Pons (tissue), 1 donor: ENCODE results near the gene HOXA2.

Experiments
- DNase-seq: peaks from one replicate; pipeline ENCODE4 v3.0.0-alpha.2; 2016; ENCODE audit warnings: low spot score

The HOXA2 gene

DNA sequence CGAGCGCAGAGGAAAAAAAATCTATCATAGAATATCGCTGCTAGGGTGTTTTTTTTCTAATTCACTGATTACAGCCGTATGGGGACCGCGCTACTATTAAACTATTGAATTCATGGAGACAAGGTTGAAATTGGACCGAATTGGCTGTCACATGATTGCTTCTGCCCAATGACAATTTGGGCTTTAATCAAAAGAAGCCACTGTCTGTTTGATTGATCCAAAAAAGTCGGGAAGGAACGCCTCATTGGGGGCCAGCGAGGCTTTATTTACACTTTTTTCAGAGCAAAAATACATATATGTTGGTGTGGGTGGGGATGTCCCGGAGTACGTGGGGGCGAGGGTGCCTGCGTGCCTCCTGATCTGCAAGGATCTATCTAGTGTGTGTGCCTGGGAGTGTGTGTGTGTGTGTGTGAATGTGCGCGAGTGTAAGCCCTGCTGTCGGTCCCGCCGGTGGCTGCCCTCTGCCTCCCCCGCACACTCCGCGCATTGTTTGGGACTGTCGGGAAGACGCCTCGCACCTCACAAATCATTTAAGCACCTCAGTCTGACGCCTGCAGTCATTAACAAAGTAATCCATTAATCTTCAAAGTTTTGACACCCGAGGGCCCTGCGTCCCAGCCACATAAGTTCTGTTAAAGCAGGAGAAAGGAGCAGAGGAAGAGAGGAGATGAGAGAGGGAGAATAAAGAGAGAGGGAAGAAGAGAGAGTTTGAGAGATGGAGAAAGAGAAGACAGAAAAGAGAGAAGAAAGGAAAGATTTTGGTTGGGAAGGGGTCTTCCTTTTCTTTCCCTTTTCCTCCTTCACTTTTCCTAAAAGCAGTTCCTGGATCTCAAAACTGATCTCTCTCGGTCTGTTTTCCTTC is at the start of gene HOXA2:
Gene HOXA2 (minus strand): TSS at position 103 of the 862 bp plus-strand sequence. CDS start 183 bp downstream, outside the sequence.
- DNase-seq, result no peak

DNA sequence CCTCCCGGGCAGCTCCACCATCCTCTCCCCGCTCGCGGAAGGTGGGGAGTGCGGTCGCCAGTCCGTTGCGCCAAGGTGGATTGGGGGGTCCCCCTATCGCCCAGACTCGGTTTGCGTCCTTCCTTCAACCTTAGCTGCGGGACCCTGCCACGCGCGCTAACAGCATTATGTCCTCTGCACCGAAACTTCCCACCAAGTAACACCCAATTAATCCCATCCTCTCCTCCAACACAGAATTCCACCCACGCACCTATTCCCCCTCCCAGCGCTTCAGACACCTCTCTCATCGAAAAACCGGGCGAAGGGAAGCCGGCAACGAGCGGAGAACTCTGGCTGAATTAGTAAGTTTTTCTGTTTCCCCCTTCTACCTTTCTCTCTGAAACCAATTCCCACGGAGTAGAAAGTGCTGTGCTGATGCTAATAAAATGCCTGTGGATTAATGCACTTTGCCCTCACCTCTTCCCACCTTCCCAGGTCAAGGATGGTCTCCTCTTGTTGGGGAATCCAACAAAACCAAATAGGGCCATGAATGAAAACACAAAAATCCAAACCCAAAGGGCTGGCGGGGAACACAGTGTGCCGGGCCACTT is 49.0 kb upstream of the HOXA2 start:
- no peak for DNase-seq

DNA sequence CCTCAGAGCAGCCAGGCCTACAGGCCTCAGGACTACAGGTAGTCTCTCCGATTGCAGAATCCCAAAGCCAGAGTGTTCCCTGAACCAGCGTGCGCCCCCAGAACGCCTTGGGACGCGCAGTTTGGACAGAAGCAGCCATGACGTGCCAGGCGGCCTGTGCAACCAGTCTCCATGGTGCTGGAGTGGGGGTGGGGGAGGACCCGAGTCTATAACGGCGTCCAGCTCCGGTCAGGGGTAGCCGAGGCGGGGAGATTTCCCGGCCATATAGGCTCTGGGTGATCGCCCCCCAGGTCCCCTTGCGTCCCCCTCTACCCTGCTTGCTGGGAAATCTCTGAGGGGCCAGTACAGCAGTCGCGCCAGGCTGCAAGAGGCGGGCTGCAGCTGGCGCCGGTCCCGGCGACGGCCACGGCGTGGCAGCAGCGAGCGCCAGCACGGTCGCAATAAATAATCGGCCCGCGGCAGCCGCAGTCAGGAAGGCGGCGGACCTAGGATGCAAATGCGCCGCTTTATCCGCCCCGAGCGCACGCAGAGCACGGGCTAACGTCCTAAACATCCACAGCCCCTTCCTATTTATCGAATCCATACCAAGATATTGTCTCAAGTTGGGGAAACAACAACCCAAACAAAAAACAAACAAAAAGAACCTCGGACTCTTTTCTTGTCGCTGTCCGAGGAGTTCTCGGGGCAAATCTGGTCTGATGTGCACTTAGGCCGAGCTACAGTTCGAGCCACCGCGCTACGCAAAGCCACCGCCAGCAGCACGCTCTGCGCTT is 48.3 kb upstream of the HOXA2 start:
- peak; percentile 26 for DNase-seq

DNA sequence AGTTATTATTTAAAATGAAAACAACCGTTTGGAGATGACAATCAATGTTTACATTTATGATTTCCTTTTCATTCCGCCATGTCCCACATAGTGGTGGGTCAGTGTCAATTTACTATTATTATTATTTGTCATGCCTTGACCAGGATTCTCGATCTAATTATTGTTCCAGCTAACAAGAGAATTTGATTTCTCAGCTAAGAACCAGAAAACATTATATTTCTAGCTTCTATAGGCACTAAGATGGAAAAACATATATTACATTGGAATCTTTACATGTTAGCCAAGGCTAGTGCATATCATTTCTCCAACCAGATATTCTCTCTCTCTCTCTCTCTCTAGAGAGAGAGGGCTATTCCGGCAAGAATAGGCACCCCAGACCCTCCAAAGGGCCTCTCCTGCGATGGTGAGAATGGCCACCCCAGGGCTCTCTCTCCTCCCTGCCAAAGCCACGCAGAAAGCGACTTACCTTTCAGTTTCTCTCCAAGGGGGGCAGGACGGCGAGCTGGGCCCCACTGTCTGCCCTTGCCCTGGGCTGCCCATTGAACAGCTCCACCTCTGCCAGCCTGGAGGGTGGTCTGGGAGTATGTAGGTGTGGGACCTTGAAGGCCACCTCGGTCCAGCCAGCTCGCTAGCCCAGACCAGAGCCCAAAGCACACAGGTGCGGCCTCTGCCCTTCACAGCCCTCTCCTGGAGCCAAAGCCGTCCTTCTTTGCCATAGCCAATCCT is 47.5 kb upstream of the HOXA2 start:
- no peak for DNase-seq

DNA sequence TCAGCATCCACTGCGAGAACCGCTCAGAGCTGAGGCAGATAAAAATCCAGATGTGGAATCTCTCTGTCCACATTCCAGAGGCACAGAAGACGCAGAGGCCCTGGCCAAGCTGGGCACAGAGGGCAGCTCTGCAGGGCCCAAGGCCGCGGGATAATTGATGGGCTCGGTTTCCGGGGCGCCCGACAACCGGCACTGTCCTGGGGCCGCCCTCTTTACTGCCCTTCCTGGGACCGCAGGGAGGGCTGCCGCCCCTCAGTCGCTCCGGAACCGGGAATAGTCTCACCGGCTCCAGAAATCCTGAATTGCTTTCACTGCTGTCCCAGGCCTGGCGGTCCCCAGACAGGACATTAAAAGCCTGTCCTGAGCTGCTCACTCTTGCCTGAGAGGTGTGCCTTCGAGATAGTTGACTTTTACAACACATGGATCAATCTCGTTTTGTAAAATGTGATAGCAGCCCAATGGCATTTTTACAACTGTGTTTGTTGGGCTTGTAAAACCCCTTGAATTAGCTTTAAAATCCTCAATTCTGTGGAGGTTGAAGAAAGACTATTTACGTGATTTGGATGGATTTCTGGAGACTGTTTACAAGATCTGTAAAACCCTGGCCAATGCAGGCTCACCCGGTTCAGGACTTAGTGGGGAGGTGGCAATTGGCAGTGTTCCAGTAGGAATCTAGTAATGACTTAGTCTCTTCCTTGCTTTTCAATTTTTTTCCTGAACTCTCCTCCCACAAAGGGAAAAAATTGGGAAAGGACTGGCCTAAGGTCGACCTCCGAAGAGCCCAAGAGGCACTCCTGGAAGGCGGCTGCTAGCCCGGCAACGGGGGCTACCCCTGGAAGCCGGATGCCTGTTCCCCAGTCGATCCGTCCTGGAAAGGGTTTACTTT is 46.5 kb upstream of the HOXA2 start:
- no peak for DNase-seq

DNA sequence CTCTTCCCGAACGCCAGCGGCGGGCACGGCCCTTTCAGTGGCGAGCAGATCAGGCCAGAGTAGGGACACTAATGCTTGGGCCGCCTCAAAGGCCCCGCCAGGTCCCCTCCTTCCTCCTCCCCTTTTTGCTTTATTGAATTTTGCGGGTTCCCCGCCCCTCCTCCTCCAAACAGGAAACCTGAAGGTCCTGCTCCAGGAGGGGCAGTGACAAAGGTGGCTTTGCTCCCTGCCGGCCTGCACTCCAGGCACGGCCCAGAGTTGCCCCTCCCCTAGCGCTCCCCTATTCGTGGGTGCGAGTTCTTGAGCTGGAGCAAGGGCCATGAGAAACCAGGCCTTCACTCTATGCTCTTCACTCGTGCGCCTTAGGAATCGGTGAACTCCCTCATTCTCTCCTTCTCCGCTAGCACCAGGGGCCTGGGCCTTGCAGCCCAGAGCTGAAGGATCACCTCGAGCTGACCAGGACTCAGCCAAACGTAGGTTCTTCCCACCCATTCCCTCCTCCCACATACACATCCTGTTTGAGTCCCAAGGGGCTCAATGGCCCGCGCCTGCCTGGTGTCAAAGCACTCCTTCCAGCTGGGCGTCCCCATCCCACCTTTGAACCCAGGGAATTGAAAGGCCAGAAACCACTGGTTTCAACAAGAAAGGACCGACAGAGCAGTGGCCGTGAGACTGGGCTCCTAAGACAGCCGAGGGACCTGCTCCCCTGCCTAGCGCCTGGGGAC is 45.7 kb upstream of the HOXA2 start:
- DNase-seq, result no peak

DNA sequence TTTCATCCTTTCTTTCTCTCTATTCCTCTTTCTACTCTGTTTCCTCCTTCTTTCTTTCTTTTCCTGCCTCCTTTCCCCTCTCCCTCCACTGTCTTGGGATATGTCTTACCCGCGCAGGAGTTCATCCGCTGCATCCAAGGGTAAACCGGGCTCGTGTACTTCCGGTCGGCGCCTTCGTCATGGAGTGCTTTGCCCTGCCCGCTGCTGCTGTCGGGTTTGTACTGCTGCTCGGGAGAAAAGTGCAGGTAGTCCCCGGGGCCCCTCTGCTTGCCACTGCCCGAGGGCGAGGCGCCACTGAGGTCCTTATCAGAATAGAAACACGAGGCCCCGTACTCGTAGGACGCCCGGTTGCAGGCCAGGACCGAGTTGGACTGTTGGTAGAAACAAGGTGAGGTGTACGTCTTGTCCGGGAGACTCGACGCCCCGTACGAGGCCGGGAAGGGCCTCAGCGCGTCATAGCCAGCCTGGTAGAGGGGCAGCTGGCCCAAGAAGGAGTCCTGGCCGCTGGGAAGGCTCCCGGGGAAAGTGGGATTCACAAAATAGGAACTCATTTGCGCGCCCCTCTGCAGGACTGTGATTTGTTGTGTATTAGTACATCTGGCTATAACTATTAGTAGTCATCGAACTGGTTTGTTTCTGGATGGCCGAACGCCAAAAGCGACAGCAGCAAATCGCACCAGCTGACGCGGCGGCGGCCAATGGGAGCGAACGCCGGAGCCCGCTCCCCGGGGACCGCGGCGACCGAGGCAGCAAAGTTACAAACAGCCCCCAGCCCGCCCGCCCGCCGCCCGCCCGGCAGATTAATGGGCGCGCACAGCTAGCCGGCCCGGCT is 44.9 kb upstream of the HOXA2 start, which contains the start of gene HOXA6:
Gene HOXA6 (minus strand): TSS at position 576 of the 832 bp plus-strand sequence. CDS start 25 bp downstream, at position 551.
- DNase-seq, result no peak

DNA sequence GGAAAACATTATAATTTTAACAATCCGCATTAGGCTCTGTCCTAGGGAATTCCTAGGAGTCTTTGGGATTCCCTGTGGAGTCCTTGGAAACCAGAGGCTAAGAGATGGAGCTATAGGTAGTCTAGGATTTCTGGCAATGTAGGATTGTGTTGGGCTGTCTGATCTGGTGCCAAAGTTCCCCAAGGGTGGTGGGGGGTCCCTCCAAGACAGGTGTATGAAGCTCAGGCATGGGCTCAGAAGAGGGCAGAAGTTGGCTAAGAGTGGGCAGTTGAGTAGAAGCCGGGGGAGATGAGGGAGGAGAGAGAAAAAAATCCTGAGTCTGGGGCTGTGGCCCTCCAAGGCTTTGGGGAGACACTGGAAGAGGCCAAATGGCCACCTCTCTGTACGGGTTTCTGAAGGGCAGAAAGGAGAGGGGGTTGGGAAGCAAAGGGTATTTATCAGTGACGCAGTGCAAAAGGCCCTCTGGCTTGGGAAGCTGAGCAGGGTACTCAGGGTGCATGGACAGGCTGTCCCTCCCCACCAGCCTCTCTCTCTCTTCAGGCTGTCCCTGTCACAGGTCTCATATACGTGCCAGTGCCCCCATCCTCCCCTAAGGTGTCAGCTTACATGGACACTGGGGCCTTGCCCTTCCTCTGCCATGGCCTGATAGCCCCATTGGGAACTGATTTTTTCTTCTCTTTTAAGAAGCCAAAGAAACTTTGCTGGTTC is 44.2 kb upstream of the HOXA2 start:
- DNase-seq, result no peak

DNA sequence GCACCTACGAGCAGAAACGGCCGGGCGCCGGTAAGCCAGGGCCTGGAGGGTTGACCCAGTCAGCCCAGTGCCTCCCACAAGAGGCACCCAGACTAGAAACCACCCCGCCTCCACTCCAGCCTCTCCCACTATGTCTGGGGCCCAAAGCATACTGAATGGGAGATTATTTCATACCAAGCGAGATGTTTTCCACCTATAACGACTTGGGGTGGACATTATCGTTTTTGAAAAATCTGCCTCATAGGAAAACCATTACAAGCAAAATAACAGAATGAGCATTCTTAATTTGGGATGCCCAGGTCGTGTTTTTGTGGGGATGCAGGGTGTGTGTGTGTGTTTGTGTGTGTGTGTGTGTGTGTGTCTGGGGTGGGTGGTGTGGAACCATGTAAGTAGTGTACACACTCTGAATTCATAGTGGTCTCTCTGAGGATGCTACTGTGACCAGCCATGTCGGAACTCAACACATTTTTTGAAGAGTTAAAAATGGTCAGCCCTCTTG is 43.5 kb upstream of the HOXA2 start:
- no peak for DNase-seq

DNA sequence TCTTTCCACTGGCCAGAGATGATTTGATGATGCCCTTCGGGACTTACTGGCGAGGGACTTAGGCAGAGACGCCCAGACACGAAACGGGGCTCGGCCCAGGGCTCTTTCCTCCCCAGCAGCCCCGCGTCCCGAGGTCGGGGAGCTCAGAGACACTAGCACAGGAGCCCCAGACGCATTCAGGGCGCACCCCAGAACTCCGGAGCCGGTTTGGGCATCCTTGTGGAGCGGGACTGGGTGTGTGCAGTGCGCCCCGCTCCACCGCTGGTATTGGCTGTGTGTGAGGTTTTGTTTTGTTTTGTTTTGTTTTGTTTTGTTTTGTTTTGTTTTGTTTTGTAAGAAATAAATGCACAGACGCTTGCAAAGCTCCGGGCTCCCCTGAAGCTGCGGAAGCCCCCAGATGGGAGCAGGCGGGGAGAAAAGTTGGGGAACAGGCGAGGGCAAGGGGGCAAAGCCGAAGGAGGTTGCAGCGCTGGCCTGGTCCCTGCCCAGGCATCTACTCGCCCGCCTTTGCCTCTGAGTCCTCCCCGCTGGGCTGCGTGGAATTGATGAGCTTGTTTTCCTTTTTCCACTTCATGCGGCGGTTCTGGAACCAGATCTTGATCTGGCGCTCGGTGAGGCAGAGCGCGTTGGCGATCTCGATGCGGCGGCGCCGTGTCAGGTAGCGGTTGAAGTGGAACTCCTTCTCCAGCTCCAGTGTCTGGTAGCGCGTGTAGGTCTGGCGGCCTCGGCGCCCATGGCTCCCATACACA is 42.9 kb upstream of the HOXA2 start:
- no peak for DNase-seq

DNA sequence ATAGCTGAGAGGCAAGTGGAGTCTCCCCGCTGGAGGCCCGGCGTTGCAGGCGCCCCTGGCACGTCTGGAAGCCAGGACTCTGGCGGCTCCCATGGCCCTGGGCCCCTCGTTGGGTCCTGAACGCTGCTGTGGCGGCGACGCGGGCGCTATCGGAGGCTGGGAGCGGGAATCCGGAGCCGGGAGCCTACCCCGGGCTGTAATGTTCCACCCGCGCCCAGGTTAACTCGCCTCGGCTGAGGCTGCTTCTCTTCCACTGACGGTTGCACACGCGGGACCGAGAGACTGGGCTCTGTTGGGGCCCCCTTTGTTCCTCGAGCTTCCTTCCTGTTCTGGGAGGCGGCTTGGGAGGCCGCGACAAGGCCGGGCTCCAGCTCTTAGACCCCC is 42.3 kb upstream of the HOXA2 start:
- DNase-seq, result no peak

DNA sequence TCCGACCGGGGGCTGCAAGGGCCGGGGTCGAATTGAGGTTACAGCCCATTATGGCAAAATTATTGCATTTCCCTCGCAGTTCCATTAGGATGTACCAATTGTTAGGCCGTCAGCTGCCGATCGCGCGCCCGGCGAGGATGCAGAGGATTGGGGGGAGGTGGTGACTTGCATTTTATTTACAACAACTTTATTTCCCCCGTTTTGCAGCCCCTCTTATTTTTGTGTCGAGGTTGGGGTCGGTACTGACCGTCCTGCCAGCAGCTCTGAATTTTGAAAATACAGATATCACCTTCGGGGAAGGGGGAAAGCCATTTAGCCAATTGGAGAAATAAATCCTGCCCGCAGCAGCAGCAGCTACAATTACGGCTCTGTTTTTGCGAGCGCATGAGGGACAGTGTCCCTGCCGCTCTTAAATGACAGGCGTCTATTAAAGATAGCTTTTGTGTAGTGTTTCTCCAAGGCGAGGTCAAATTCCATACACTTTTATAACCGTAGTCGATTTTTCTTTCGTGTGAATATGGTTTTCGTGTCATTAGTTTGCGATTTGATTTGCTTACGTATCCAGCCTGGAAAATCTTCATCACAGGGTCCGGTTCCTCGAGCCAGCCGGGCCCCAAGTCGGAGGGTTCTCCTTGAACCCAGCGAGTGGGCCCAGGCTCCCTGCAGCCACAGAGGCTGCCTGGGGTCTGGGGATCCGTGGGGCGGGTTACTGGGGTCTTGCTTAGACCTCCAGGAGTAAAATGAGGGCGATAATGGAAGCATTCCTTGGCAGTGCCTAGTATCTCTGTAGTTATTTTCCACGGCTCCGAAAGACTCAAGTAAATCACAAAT is 41.7 kb upstream of the HOXA2 start:
- no peak for DNase-seq

DNA sequence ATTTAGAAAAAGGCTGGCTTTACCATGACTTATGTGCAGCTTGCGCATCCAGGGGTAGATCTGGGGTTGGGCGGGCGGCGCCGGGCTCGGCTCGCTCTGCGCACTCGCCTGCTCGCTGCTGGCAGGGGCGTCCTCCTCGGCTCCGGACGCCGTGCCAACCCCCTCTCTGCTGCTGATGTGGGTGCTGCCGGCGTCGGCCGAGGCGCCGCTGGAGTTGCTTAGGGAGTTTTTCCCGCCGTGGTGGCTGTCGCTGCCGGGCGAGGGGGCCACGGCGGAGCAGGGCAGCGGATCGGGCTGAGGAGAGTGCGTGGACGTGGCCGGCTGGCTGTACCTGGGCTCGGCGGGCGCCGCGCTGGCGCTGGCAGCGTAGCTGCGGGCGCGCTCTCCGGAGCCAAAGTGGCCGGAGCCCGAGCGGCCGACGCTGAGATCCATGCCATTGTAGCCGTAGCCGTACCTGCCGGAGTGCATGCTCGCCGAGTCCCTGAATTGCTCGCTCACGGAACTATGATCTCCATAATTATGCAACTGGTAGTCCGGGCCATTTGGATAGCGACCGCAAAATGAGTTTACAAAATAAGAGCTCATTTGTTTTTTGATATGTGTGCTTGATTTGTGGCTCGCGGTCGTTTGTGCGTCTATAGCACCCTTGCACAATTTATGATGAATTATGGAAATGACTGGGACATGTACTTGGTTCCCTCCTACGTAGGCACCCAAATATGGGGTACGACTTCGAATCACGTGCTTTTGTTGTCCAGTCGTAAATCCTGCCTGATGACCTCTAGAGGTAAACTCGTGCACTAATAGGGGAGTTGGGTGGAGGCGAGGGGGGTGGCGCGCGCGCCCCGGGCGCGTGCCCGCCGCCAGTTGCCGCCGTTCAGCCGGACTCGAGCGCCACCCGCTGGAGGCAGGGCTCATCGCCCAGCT is 40.8 kb upstream of the HOXA2 start, which contains the start of gene HOXA5:
Gene HOXA5 (minus strand): TSS at position 659 of the 927 bp plus-strand sequence. CDS start 74 bp downstream, at position 585.
- DNase-seq, result peak; percentile 53

DNA sequence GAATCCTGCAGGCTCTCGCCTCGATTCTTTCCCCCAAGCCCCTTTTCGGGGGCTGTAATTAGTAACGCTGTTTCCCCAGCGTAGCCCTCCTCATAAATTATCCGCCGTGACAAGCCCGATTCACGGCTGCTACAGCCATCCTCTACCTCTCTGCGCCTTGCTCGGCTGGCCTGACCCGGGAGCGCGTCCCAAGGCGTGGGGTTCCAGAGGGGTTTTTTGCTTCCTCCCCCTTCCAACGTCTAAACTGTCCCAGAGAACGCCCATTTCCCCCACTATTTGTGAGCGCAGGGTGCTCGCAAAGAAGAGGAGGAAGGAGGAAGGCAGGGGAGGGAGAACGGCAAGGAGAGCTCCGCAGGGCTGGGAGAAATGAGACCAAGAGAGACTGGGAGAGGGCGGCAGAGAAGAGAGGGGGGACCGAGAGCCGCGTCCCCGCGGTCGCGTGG is 40.1 kb upstream of the HOXA2 start:
- DNase-seq, result no peak

DNA sequence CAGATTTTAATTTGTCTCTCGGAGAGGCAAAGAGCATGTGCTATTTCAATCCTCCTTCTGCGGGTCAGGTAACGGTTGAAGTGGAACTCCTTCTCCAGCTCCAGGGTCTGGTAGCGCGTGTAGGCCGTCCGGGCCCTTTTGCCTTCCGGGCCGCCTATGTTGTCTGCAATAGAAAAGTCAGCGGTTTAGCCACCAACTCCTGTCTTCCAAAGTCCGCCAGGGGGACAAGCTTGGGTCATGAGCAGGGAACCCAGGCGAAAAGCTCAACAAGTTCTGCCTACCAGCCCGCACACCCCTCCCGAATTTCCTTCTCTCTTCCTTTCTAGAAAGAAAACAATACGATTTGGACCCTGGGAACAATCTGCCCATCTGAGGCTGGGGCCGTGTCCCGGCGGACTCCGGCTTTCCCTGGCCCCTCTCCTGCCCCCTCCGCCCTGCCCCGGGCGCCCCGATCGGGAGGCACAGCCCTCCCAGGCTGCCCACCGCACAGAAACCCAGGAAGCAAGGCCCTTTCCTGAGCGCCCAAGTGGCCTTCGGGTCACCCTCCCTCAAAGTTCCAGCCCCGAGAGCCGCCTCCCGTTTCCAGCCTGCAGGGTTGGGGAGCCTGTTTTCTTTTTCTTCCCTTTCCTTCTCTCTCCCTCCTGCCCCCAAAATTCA is 39.6 kb upstream of the HOXA2 start:
- DNase-seq, result no peak
